ENCODE results near the gene KLHL14.

- TF ChIP-seq POLR2A (IDR thresholded peaks at IDR 0.05) = no peak
- TF ChIP-seq CTCF (IDR thresholded peaks at IDR 0.05) = no peak
- no peak for TF ChIP-seq POLR2AphosphoS5 (IDR thresholded peaks at IDR 0.05; ENCODE audit: insufficient read depth in 1 of 2, low read depth in 1 of 2)
Measured at GRCh38 chr18:32730068-32730467, 42.8 kb downstream of the KLHL14 start.
